ENCODE results near the gene PACRGL.

DNA sequence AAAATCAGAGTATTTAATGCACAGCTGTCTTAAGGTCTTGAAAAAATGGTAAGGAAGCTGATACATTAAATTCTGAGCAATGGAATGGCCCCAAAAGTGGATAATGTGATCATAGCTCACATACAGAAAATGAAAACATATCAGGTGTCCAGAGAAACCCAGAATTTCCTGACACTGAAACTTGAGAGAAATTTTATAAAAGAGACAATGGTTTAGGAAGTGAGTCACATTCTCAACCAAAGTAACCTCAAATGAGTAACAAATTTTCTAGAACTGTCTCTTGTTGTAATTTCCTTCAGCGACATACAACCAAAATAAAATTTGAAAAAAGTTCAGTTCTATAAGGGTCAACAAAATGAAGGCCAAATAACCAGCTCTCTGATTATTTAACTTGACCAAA, 37.4 kb upstream of the PACRGL start:
- TF ChIP-seq JUNB (IDR thresholded peaks at IDR 0.05): no peak
- no peak for TF ChIP-seq NFIC (IDR thresholded peaks at IDR 0.05; ENCODE audit: low read depth, low read length)
- no peak for TF ChIP-seq EZH2 (IDR thresholded peaks at IDR 0.05; ENCODE audit: borderline replicate concordance, control insufficient read depth, low read depth, low read length)
- TF ChIP-seq DPF2 (IDR thresholded peaks at IDR 0.05): no peak
- TF ChIP-seq CTCF (IDR thresholded peaks at IDR 0.05 in 2 of 3, conservative IDR thresholded peaks at IDR 0.05 in 1 of 3; ENCODE audit: control insufficient read depth in 2 of 3, extremely low read depth in 1 of 3, insufficient read depth in 1 of 3, low read depth in 3 of 3, low read length in 3 of 3): no peak
- no peak for TF ChIP-seq JUND (IDR thresholded peaks at IDR 0.05; ENCODE audit: low read depth, low read length)
- TF ChIP-seq POLR2A (IDR thresholded peaks at IDR 0.05; ENCODE audit: low read depth, low read length): no peak
- TF ChIP-seq POLR2AphosphoS5 (IDR thresholded peaks at IDR 0.05; ENCODE audit: low read length): no peak
